Hepatocyte (in vitro differentiated cells): ENCODE results near the gene ARMC2. TPM values are rescaled to one million over a fixed set of nuclear protein-coding genes. Genes with fewer than 3 reads are reported as not detected.
A peak's percentile ranks its signal among the peaks of the same experiment; 100 is the strongest.

Experiments used
- polyA plus RNA-seq: library from polyadenylated mRNA; unstranded; fragments of >200 nt; fragmentation: Nextera tagmentation; extraction: Ambion mirVana; gene quantifications from 2 replicates; pipeline ENCODE4 v1.2.1, GENCODE V29; 2016
- small RNA-seq: library from RNA; depleted of rRNA; stranded (forward); fragments of <200 nt; gene quantifications from one replicate; pipeline ENCODE3, GENCODE V24; 2014
- total RNA-seq: library from RNA; depleted of rRNA; stranded (reverse); fragments of >200 nt; gene quantifications from 2 replicates; pipeline ENCODE4 v1.2.3, GENCODE V29; 2014

ARMC2 gene
- total and polyA plus RNA-seq, 2 experiments from 2014 or later, result 2.8 to 4.8 TPM

Small RNAs within 50 kb of the gene (small RNA-seq; reads per million reads assigned to genes)
- gene AL445189.2 (0.31 reads per million, percentile 8 among the genes with 10 or more reads in this experiment), gene Z95118.1 (not detected)

Other genes with a start within 250 kb of the ARMC2 start
- gene SESN1, start 246.4 kb downstream of the ARMC2 start, total RNA-seq, result 51.7 and 59.1 TPM in 2 replicates
- 29.1 and 30.7 TPM in 2 replicates for gene SESN1, start 246.4 kb downstream of the ARMC2 start, polyA plus RNA-seq
- 14.7 and 18.7 TPM in 2 replicates for gene CEP57L1, start 247.1 kb downstream of the ARMC2 start, total RNA-seq
- 11.9 and 13.8 TPM in 2 replicates for gene CEP57L1, start 247.1 kb downstream of the ARMC2 start, polyA plus RNA-seq